ENCODE results near the gene SCN5A. TPM values are rescaled to one million over a fixed set of nuclear protein-coding genes. Genes with fewer than 3 reads are reported as not detected.

Gene SCN5A
- polyA plus RNA-seq, 1 experiment, result 0.74 TPM

DNA sequence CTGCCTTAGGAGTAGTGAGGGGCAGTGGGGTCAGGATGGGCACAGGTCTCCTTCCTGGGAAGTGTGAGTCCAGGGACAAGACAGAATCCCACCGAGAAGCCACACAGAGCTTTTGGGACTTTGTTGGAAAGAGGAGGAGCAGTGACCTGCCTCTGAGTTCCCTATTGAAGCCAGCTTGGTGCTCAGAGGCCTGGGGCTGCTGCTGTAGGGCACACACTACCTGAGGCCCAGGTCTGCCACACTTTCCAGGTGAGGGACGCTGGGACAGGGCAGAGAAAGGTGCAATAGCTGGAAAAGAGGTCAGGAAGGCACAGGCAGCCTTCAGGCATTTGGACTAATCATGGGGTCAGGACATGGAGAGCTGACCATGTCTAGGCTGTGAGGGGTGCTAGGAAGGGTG is 67.7 kb downstream of the SCN5A start:
- Histone ChIP-seq H3K27me3 (ENCODE audit: control insufficient read depth, insufficient read depth, low read length) (no peaks in the 10 kb centered on the region), H3K36me3 (ENCODE audit: control insufficient read depth, insufficient read depth, low read length) (no peaks in the 10 kb centered on the region), H3K4me3 (ENCODE audit: low read depth, low read length) (no peak overlapping the region)
- ChIA-PET CTCF (interaction anchor here (0.6 kb wide), 1 partner anchor 36 kb away, joined by 3 read pairs; no protein-coding TSS in a partner anchor), POLR2A (no interaction called here)
- no peak for DNase-seq (ENCODE audit: low read depth)
- TF ChIP-seq, protein P1, sequence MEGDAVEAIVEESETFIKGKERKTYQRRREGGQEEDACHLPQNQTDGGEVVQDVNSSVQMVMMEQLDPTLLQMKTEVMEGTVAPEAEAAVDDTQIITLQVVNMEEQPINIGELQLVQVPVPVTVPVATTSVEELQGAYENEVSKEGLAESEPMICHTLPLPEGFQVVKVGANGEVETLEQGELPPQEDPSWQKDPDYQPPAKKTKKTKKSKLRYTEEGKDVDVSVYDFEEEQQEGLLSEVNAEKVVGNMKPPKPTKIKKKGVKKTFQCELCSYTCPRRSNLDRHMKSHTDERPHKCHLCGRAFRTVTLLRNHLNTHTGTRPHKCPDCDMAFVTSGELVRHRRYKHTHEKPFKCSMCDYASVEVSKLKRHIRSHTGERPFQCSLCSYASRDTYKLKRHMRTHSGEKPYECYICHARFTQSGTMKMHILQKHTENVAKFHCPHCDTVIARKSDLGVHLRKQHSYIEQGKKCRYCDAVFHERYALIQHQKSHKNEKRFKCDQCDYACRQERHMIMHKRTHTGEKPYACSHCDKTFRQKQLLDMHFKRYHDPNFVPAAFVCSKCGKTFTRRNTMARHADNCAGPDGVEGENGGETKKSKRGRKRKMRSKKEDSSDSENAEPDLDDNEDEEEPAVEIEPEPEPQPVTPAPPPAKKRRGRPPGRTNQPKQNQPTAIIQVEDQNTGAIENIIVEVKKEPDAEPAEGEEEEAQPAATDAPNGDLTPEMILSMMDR (IDR thresholded peaks at IDR 0.05; ENCODE audit: insufficient read depth, low read depth, low read length), result no peak

DNA sequence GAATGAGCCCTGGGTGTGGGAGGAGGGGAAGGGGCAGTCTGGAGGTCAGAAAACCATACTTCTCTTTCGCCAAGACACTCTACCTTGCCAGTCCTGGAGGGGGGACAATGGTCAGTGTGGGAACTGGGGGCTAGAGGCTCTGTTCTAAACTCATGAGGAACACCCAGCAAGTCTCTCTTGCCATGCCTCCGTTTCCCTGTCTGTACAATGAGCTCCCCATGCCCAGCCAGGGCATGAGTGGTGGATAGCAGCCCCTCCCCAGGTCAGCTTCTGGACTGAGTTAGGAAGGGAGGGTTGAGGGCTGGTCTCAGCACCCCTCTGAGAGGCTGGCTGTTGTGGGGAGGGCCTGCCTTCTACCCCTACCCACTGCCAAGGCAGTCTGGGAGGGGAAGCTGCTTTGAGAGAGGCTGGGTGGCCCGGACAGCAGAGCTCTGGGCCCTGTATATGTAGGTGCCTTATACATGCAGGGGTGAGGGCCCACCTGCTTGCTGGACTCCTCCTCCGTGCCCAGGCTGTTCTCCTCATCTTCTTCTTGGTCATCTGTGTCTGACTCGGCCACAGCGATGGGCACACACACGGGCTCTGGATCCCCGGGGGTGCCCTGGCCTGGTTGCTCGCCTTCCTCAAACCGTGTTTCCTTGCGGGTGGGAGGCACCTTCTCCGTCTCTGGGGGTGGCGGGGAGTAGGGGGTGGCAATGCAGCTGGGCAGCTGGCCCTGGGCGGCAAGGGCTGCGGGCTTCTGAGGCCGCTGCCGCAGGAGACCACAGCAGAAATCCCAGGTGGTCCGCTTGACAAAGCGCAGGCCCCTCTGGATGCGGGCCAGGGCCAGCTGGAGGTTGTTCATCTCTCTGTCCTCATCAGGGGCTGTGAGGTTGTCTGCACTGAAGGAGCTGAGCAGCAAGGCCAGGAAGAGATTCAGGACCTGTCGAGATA is 68.8 kb downstream of the SCN5A start:
- ChIA-PET CTCF (no interaction called here), POLR2A (no interaction called here)
- Histone ChIP-seq H3K27me3 (ENCODE audit: control insufficient read depth, insufficient read depth, low read length) (no peaks in the 10 kb centered on the region), H3K4me3 (ENCODE audit: low read depth, low read length) (no peak overlapping the region), H3K36me3 (ENCODE audit: control insufficient read depth, insufficient read depth, low read length) (no peaks in the 10 kb centered on the region)
- TF ChIP-seq, protein P1 (IDR thresholded peaks at IDR 0.05; ENCODE audit: insufficient read depth, low read depth, low read length), result no peak
- no peak for DNase-seq (ENCODE audit: low read depth)

- no peak for DNase-seq (ENCODE audit: low read depth)
- no peaks in the 10 kb centered on the region for H3K27me3 ChIP-seq (ENCODE audit: control insufficient read depth, insufficient read depth, low read length)
- ChIA-PET CTCF (interaction anchor here (0.6 to 1.0 kb wide), 2 partner anchors 67 to 485 kb away, joined by 3 read pairs; no protein-coding TSS in a partner anchor), POLR2A (no interaction called here)
- TF ChIP-seq, protein P1 (IDR thresholded peaks at IDR 0.05; ENCODE audit: insufficient read depth, low read depth, low read length), result no peak
- no peak overlapping the region for H3K4me3 ChIP-seq (ENCODE audit: low read depth, low read length)
- H3K36me3 ChIP-seq (ENCODE audit: control insufficient read depth, insufficient read depth, low read length), result no peaks in the 10 kb centered on the region
Observed at GRCh38 chr3:38579551-38580449, 69.7 kb downstream of the SCN5A start.

- POLR2A ChIA-PET, result no interaction called here
- CTCF ChIA-PET, result interaction anchor here (1.0 kb wide), 1 partner anchor 68 kb away, joined by 3 read pairs; no protein-coding TSS in a partner anchor
- TF ChIP-seq, protein P1 (IDR thresholded peaks at IDR 0.05; ENCODE audit: insufficient read depth, low read depth, low read length), result peak; percentile 15; the same call in 1 of the 2 replicates
- Histone ChIP-seq H3K4me3 (ENCODE audit: low read depth, low read length) (no peak overlapping the region), H3K36me3 (ENCODE audit: control insufficient read depth, insufficient read depth, low read length) (no peaks in the 10 kb centered on the region), H3K27me3 (ENCODE audit: control insufficient read depth, insufficient read depth, low read length) (no peaks in the 10 kb centered on the region)
- no peak for DNase-seq (ENCODE audit: low read depth)
Observed at GRCh38 chr3:38579141-38579540, 70.3 kb downstream of the SCN5A start.

- Histone ChIP-seq H3K27me3 (ENCODE audit: control insufficient read depth, insufficient read depth, low read length) (no peaks in the 10 kb centered on the region), H3K36me3 (ENCODE audit: control insufficient read depth, insufficient read depth, low read length) (no peaks in the 10 kb centered on the region), H3K4me3 (ENCODE audit: low read depth, low read length) (no peak overlapping the region)
- TF ChIP-seq, protein P1 (IDR thresholded peaks at IDR 0.05; ENCODE audit: insufficient read depth, low read depth, low read length), result no peak
- ChIA-PET POLR2A (no interaction called here), CTCF (interaction anchor here (2.2 kb wide), 1 partner anchor 57 kb away, joined by 4 read pairs; no protein-coding TSS in a partner anchor)
- no peak for DNase-seq (ENCODE audit: low read depth)
Observed at GRCh38 chr3:38578551-38578950, 70.9 kb downstream of the SCN5A start.
